Hypothalamus (tissue), 51 donors: ENCODE results near the gene ELMO1.

Experiments used
- DNase-seq, 51 donors: peaks; one replicate each; lab custom pipeline; 2025; lab: John Stamatoyannopoulos, UW

Gene ELMO1

GRCh38 chr7:37284285-37284684 is 164.4 kb downstream of the ELMO1 start:
- no peak for DNase-seq

- DNase-seq, result peak in 1 of 51 donors; percentile 21
Observed at GRCh38 chr7:37283716-37284115, 164.9 kb downstream of the ELMO1 start.

GRCh38 chr7:37282927-37283326 is 165.7 kb downstream of the ELMO1 start:
- DNase-seq, result no peak

- peak in 9 of 51 donors; percentile 26 to 91 (median 51) for DNase-seq
Observed at GRCh38 chr7:37282093-37282444, 166.6 kb downstream of the ELMO1 start.

- DNase-seq, result peak in 37 of 51 donors; percentile 7 to 92 (median 69)
Observed at GRCh38 chr7:37281368-37282092, 167.1 kb downstream of the ELMO1 start.

GRCh38 chr7:37277513-37277912 is 171.2 kb downstream of the ELMO1 start:
- DNase-seq, result no peak

GRCh38 chr7:37275078-37275710 is 173.5 kb downstream of the ELMO1 start:
- DNase-seq, result no peak

- peak in 3 of 51 donors; percentile 21 to 27 (median 23) for DNase-seq
Observed at GRCh38 chr7:37273891-37274290, 174.8 kb downstream of the ELMO1 start.

GRCh38 chr7:37269711-37270508 is 178.8 kb downstream of the ELMO1 start:
- no peak for DNase-seq

- no peak for DNase-seq
Observed at GRCh38 chr7:37267251-37267650, 181.4 kb downstream of the ELMO1 start.

GRCh38 chr7:37265876-37266275 is 182.8 kb downstream of the ELMO1 start:
- no peak for DNase-seq

GRCh38 chr7:37265006-37265405 is 183.7 kb downstream of the ELMO1 start:
- no peak for DNase-seq

GRCh38 chr7:37262181-37262580 is 186.5 kb downstream of the ELMO1 start:
- no peak for DNase-seq

- DNase-seq, result no peak
Observed at GRCh38 chr7:37259319-37259821, 189.3 kb downstream of the ELMO1 start.

- DNase-seq, result no peak
Observed at GRCh38 chr7:37256631-37257030, 192.0 kb downstream of the ELMO1 start.

GRCh38 chr7:37255327-37255944 is 193.2 kb downstream of the ELMO1 start:
- no peak for DNase-seq

- DNase-seq, result peak in 9 of 51 donors; percentile 13 to 71 (median 35)
Observed at GRCh38 chr7:37251222-37251621, 197.4 kb downstream of the ELMO1 start.

GRCh38 chr7:37249240-37249639 is 199.4 kb downstream of the ELMO1 start:
- no peak for DNase-seq

GRCh38 chr7:37248396-37248861 is 200.2 kb downstream of the ELMO1 start:
- DNase-seq, result peak in 1 of 51 donors; percentile 31

GRCh38 chr7:37247861-37248260 is 200.8 kb downstream of the ELMO1 start:
- DNase-seq, result no peak

GRCh38 chr7:37245590-37245989 is 203.1 kb downstream of the ELMO1 start:
- no peak for DNase-seq
